ENCODE measurements around the gene SOCS3.

The SOCS3 gene

DNA sequence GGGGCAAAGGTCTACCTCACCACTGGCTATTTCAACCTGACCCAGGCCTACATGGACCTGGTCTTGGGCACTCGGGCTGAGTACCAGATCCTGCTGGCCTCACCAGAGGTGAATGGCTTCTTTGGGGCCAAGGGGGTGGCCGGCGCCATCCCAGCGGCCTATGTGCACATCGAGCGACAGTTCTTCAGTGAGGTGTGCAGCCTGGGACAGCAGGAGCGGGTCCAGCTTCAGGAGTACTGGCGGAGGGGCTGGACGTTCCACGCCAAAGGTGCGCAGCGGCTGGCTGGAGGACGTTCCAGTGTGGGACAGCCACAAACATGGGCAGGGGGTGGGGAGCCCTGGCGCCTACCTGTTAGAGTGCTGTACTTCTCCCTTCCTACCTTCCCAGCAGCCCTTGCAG, 43.9 kb upstream of the SOCS3 start:
- no peak overlapping the region for H3K4me3 ChIP-seq (ENCODE audit: low read depth, low read length)
- DNase-seq (ENCODE audit: low read depth) = no peak
- TF ChIP-seq, protein P1, sequence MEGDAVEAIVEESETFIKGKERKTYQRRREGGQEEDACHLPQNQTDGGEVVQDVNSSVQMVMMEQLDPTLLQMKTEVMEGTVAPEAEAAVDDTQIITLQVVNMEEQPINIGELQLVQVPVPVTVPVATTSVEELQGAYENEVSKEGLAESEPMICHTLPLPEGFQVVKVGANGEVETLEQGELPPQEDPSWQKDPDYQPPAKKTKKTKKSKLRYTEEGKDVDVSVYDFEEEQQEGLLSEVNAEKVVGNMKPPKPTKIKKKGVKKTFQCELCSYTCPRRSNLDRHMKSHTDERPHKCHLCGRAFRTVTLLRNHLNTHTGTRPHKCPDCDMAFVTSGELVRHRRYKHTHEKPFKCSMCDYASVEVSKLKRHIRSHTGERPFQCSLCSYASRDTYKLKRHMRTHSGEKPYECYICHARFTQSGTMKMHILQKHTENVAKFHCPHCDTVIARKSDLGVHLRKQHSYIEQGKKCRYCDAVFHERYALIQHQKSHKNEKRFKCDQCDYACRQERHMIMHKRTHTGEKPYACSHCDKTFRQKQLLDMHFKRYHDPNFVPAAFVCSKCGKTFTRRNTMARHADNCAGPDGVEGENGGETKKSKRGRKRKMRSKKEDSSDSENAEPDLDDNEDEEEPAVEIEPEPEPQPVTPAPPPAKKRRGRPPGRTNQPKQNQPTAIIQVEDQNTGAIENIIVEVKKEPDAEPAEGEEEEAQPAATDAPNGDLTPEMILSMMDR (IDR thresholded peaks at IDR 0.05; ENCODE audit: insufficient read depth, low read depth, low read length, missing control alignments) = no peak

GRCh38 chr17:78401891-78402290, 42.0 kb upstream of the SOCS3 start:
- no peak for DNase-seq (ENCODE audit: low read depth)
- TF ChIP-seq, protein P1 (IDR thresholded peaks at IDR 0.05; ENCODE audit: insufficient read depth, low read depth, low read length, missing control alignments) = no peak
- H3K4me3 ChIP-seq (ENCODE audit: low read depth, low read length) = no peak overlapping the region

DNA sequence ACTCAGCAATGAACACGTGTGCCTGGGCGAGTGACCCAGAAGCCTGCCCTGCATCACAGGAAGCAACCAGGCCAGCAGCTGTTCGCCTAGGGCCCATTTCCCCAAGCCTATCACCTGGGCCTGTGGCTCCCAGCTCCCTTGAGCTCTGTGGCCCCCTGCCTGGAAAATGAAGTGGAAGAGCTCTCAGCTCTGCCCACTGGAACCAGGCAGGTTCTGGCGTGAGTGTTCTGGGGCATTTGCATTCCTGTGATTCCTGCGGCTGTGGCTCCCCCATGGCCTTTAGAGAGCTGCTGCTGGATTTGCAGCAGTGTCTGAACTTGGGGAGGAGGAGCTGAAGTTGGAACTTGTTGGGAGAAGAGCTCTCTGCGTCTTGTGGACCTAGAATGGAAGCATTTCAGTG, 41.4 kb upstream of the SOCS3 start:
- no peak for DNase-seq (ENCODE audit: low read depth)
- no peak overlapping the region for H3K4me3 ChIP-seq (ENCODE audit: low read depth, low read length)
- TF ChIP-seq, protein P1 (IDR thresholded peaks at IDR 0.05; ENCODE audit: insufficient read depth, low read depth, low read length, missing control alignments) = no peak

DNA sequence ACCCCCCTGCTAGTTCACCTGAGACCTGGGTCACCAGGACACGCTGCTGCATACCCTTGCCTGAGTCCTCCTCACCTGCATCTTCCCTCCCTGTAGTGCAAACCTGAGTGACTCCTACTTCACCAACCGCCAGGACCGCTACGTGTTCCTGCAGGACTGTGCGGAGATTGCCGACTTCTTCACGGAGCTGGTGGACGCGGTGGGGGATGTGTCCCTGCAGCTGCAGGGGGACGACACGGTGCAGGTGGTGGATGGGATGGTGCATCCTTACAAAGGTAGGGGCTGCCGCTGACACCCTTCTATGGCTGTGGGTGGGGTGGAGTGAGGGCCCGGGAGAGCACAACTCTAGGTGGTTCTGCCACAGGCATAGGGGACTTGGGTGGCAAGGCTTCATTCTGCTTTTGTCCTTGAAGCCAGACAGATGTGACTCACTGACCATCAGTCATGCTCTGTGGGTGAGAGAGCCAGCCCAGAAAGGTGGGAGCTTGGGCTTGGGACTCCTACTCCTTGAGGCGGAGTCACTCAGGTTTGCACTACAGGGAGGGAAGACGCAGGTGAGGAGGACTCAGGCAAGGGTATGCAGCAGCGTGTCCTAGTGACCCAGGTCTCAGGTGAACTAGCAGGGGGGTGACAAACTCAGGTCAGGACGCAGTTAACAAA, 40.8 kb upstream of the SOCS3 start:
- TF ChIP-seq, protein P1 (IDR thresholded peaks at IDR 0.05; ENCODE audit: insufficient read depth, low read depth, low read length, missing control alignments) = no peak
- DNase-seq (ENCODE audit: low read depth) = no peak
- no peak overlapping the region for H3K4me3 ChIP-seq (ENCODE audit: low read depth, low read length)

GRCh38 chr17:78399693-78400144, 39.8 kb upstream of the SOCS3 start:
- TF ChIP-seq, protein P1 (IDR thresholded peaks at IDR 0.05; ENCODE audit: insufficient read depth, low read depth, low read length, missing control alignments) = no peak
- no peak for DNase-seq (ENCODE audit: low read depth)
- no peak overlapping the region for H3K4me3 ChIP-seq (ENCODE audit: low read depth, low read length)

GRCh38 chr17:78399028-78399692, 39.3 kb upstream of the SOCS3 start:
- DNase-seq (ENCODE audit: low read depth) = no peak
- TF ChIP-seq, protein P1 (IDR thresholded peaks at IDR 0.05; ENCODE audit: insufficient read depth, low read depth, low read length, missing control alignments) = no peak
- no peak overlapping the region for H3K4me3 ChIP-seq (ENCODE audit: low read depth, low read length)

All from GM12865 (cell line).